H1 (cell line): ENCODE results near the gene PTGES3L. TPM values are rescaled to one million over a fixed set of nuclear protein-coding genes. Genes with fewer than 3 reads are reported as not detected.

Experiments used
- CTCF ChIA-PET: fragments of 300-600 bp; sonication (Branson Sonifier 250); formaldehyde crosslinking; loops from one replicate; lab custom pipeline; 2021; ENCODE audit not compliant: partially characterized antibody; lab: Charles Lee
- POLR2A ChIA-PET: fragments of 300-600 bp; sonication (Branson Sonifier 250); formaldehyde crosslinking; loops from one replicate; lab custom pipeline; 2021; ENCODE audit warnings: inconsistent platforms; ENCODE audit not compliant: partially characterized antibody; lab: Charles Lee
- DNase-seq, 2 experiments: peaks; one replicate each; pipeline versions ENCODE4 v3.0.0 to v3.0.0-alpha.2; 2010 to 2022; ENCODE audit warnings: low spot score in 2 of 2, low read depth in 1 of 2, mixed read lengths in 1 of 2
- FAIRE-seq: peaks from 2 replicates; lab custom pipeline; 2011; peaks lifted over from hg19 to GRCh38; lab: Jason Lieb, UNC
- H2AFZ ChIP-seq: 2 replicates; pipeline ENCODE4 v1.8.1; 2012; ENCODE audit warnings: low read length, inconsistent platforms
- H2AK5ac ChIP-seq: 2 replicates; pipeline ENCODE4 v1.6.1; 2013; ENCODE audit warnings: low read depth, low read length
- H2BK120ac ChIP-seq: replicated peaks from 2 replicates; pipeline ENCODE3; 2013; ENCODE audit warnings: low read depth, low read length, inconsistent platforms
- H2BK12ac ChIP-seq: 2 replicates; pipeline ENCODE4 v1.6.1; 2013; ENCODE audit warnings: low read depth, low read length
- H2BK15ac ChIP-seq: 2 replicates; pipeline ENCODE4 v1.6.1; 2013; ENCODE audit warnings: low read length
- H2BK20ac ChIP-seq: 2 replicates; pipeline ENCODE4 v1.6.1; 2013; ENCODE audit warnings: low read length
- H2BK5ac ChIP-seq: 2 replicates; pipeline ENCODE4 v1.6.1; 2013; ENCODE audit warnings: low read depth, low read length
- H3K14ac ChIP-seq: 2 replicates; pipeline ENCODE4 v1.6.1; 2013; ENCODE audit warnings: inconsistent platforms; ENCODE audit not compliant: insufficient read length
- H3K18ac ChIP-seq: 2 replicates; pipeline ENCODE4 v1.6.1; 2013; ENCODE audit warnings: low read length; ENCODE audit errors: extremely low read depth
- H3K23ac ChIP-seq: 2 replicates; pipeline ENCODE4 v1.6.1; 2013; ENCODE audit warnings: inconsistent platforms; ENCODE audit not compliant: insufficient read length
- H3K23me2 ChIP-seq: 2 replicates; pipeline ENCODE4 v1.6.1; 2013; ENCODE audit warnings: low read depth, low read length
- H3K27ac ChIP-seq: 2 replicates; pipeline ENCODE4 v1.6.1; 2011; ENCODE audit warnings: low read depth, low read length, inconsistent platforms
- H3K27me3 ChIP-seq, 4 experiments: replicated peaks in 1 of 4; 1 replicate in 1 of 4; 2 replicates in 3 of 4; pipeline versions ENCODE4 v1.6.1 to v1.8.1; 2011 to 2013; ENCODE audit warnings: low read length in 3 of 4, mild to moderate bottlenecking in 3 of 4, inconsistent platforms in 2 of 4, mixed read lengths in 2 of 4, moderate library complexity in 1 of 4; ENCODE audit not compliant: control insufficient read depth in 3 of 4, insufficient read depth in 3 of 4; ENCODE audit errors: extremely low read depth in 1 of 4
- H3K36me3 ChIP-seq, 4 experiments: 2 replicates each; pipeline versions ENCODE4 v1.6.1 to v1.8.1; 2011 to 2013; ENCODE audit warnings: mild to moderate bottlenecking in 4 of 4, low read length in 3 of 4, moderate library complexity in 2 of 4, control low read depth in 1 of 4, inconsistent platforms in 1 of 4; ENCODE audit not compliant: insufficient read depth in 4 of 4, control insufficient read depth in 2 of 4
- H3K4ac ChIP-seq: replicated peaks from 2 replicates; pipeline ENCODE3; 2013; ENCODE audit warnings: low read length, low read depth, mixed read lengths, inconsistent platforms; ENCODE audit not compliant: insufficient read length
- H3K4me1 ChIP-seq, 4 experiments: replicated peaks in 1 of 4; 1 replicate in 1 of 4; 2 replicates in 3 of 4; pipeline versions ENCODE4 v1.6.1 to v1.8.1; 2011 to 2013; ENCODE audit warnings: low read length in 3 of 4, inconsistent platforms in 2 of 4, mixed read lengths in 1 of 4; ENCODE audit not compliant: insufficient read depth in 4 of 4, control insufficient read depth in 3 of 4
- H3K4me2 ChIP-seq, 2 experiments: 2 replicates each; pipeline versions ENCODE4 v1.6.1 to v1.8.1; 2011 to 2013; ENCODE audit warnings: low read depth in 2 of 2, low read length in 2 of 2, control low read depth in 1 of 2, inconsistent platforms in 1 of 2, mild to moderate bottlenecking in 1 of 2; ENCODE audit not compliant: insufficient read depth in 1 of 2
- H3K4me3 ChIP-seq, 4 experiments: fragments of 200-600, 300-600 bp in 1 of 4; sonication (generic), shearing (Covaris generic), sonication (Bioruptor Twin) in 1 of 4; 2 replicates each; pipeline versions ENCODE4 v1.5.1 to v1.8.1; 2011 to 2016; ENCODE audit warnings: low read length in 4 of 4, low read depth in 3 of 4, control low read depth in 2 of 4, inconsistent platforms in 2 of 4, mild to moderate bottlenecking in 2 of 4, mixed read lengths in 1 of 4, moderate library complexity in 1 of 4; ENCODE audit not compliant: insufficient read depth in 2 of 4; ENCODE audit errors: extremely low read depth in 1 of 4
- H3K56ac ChIP-seq: replicated peaks from 2 replicates; pipeline ENCODE3; 2013; ENCODE audit warnings: low read depth, mild to moderate bottlenecking, mixed read lengths, low read length, inconsistent platforms; ENCODE audit not compliant: insufficient read length
- H3K79me1 ChIP-seq: 2 replicates; pipeline ENCODE4 v1.6.1; 2013; ENCODE audit warnings: low read depth, low read length, control low read depth
- H3K79me2 ChIP-seq, 2 experiments: 2 replicates each; pipeline versions ENCODE4 v1.6.1 to v1.8.1; 2012 to 2013; ENCODE audit warnings: low read length in 2 of 2, mild to moderate bottlenecking in 2 of 2, inconsistent platforms in 1 of 2; ENCODE audit not compliant: insufficient read depth in 2 of 2, control insufficient read depth in 1 of 2
- H3K9ac ChIP-seq, 4 experiments: replicated peaks in 1 of 4; 1 replicate in 1 of 4; 2 replicates in 3 of 4; pipeline versions ENCODE4 v1.6.1 to v1.8.1; 2011 to 2013; ENCODE audit warnings: low read depth in 3 of 4, low read length in 3 of 4, control low read depth in 2 of 4, mild to moderate bottlenecking in 2 of 4, moderate library complexity in 2 of 4, inconsistent platforms in 1 of 4; ENCODE audit errors: extremely low read depth in 1 of 4
- H3K9me3 ChIP-seq, 2 experiments: 2 replicates each; pipeline versions ENCODE4 v1.6.1 to v1.8.1; 2012 to 2013; ENCODE audit warnings: mild to moderate bottlenecking in 2 of 2, moderate library complexity in 2 of 2, control low read depth in 1 of 2, inconsistent platforms in 1 of 2, low read depth in 1 of 2, low read length in 1 of 2, mixed read lengths in 1 of 2; ENCODE audit not compliant: insufficient read depth in 2 of 2
- H4K20me1 ChIP-seq, 2 experiments: replicated peaks in 1 of 2; 2 replicates each; pipeline versions ENCODE3 to v1.8.1; 2011 to 2013; ENCODE audit warnings: inconsistent platforms in 2 of 2, low read length in 2 of 2, mild to moderate bottlenecking in 1 of 2; ENCODE audit not compliant: insufficient read depth in 2 of 2, control insufficient read depth in 1 of 2
- H4K5ac ChIP-seq: 2 replicates; pipeline ENCODE4 v1.6.1; 2013; ENCODE audit warnings: low read length, low read depth, mixed read lengths, inconsistent platforms; ENCODE audit not compliant: insufficient read length
- H4K8ac ChIP-seq: 2 replicates; pipeline ENCODE4 v1.8.0; 2013; ENCODE audit warnings: mild to moderate bottlenecking, moderate library complexity, low read length, inconsistent platforms; ENCODE audit not compliant: insufficient read depth; ENCODE audit errors: extremely low read depth
- H4K91ac ChIP-seq: replicated peaks from 2 replicates; pipeline ENCODE3; 2013; ENCODE audit warnings: low read length, mixed read lengths, inconsistent platforms; ENCODE audit not compliant: insufficient read length
- CBX5 ChIP-seq: fragments of 300-800, 300-1000 bp; sonication (generic); IDR thresholded peaks from 2 replicates; pipeline ENCODE4 v1.7.1; 2016; ENCODE audit warnings: antibody characterized with exemption, low read length, low read depth
- CREB1 ChIP-seq: IDR thresholded peaks from 2 replicates; pipeline ENCODE4 v1.6.1; 2012; ENCODE audit warnings: inconsistent platforms
- EZH2 ChIP-seq: fragments of 200-600 bp; sonication (generic); IDR thresholded peaks from 2 replicates; pipeline ENCODE4 v1.7.1; 2012; ENCODE audit warnings: low read depth, mild to moderate bottlenecking, moderate library complexity, low read length, inconsistent platforms; ENCODE audit not compliant: severe bottlenecking
- FOSL1 ChIP-seq: IDR thresholded peaks from 2 replicates; pipeline ENCODE4 v1.6.1; 2011; ENCODE audit warnings: mild to moderate bottlenecking, low read depth, low read length, moderate library complexity; ENCODE audit not compliant: insufficient read depth
- GABPA ChIP-seq: IDR thresholded peaks from 2 replicates; pipeline ENCODE4 v1.6.1; 2011; ENCODE audit warnings: mild to moderate bottlenecking, low read length, moderate library complexity, borderline replicate concordance; ENCODE audit not compliant: insufficient read depth
- HDAC6 ChIP-seq: IDR thresholded peaks from one replicate; pipeline ENCODE4 v1.7.1; 2012; ENCODE audit warnings: low read depth, mild to moderate bottlenecking, inconsistent platforms, low read length, moderate library complexity
- KDM1A ChIP-seq: fragments of 200-600, 300-600 bp; sonication (generic); IDR thresholded peaks from 2 replicates; pipeline ENCODE4 v1.7.1; 2016; ENCODE audit warnings: mild to moderate bottlenecking, low read length, borderline replicate concordance
- MAFK ChIP-seq: IDR thresholded peaks from 2 replicates; pipeline ENCODE4 v1.6.1; 2012; ENCODE audit warnings: low read depth, mild to moderate bottlenecking, improper control_type of control experiment, low read length
- NANOG ChIP-seq: IDR thresholded peaks from 2 replicates; pipeline ENCODE4 v1.6.1; 2011; ENCODE audit warnings: low read length, low read depth, mild to moderate bottlenecking, inconsistent platforms; ENCODE audit not compliant: insufficient read depth, poor library complexity, severe bottlenecking
- POU5F1 ChIP-seq: IDR thresholded peaks from 2 replicates; pipeline ENCODE4 v1.6.1; 2011; ENCODE audit warnings: low read depth, mild to moderate bottlenecking, low read length, moderate library complexity
- RXRA ChIP-seq: IDR thresholded peaks from 2 replicates; pipeline ENCODE4 v1.6.1; 2011; ENCODE audit warnings: low read depth, mild to moderate bottlenecking, low read length, moderate library complexity; ENCODE audit not compliant: insufficient read depth
- SP4 ChIP-seq: IDR thresholded peaks from 2 replicates; pipeline ENCODE4 v1.6.1; 2012; ENCODE audit warnings: low read length, inconsistent platforms
- WGBS, 2 experiments: shearing (Covaris generic) in 1 of 2; methylation state at CpG; one replicate each; pipeline versions ENCODE4 v1.1.6 to v1.1.7; 2013 to 2015; ENCODE audit warnings: low lambda C conversion rate in 2 of 2, mixed read lengths in 2 of 2, inconsistent platforms in 1 of 2, low coverage in 1 of 2, missing lambda C conversion rate in 1 of 2; ENCODE audit not compliant: insufficient replicate concordance in 2 of 2, insufficient coverage in 1 of 2, insufficient read length in 1 of 2; ENCODE audit errors: extremely low coverage in 1 of 2, missing lambda C conversion rate in 1 of 2; 5-methylcytosine and 5-hydroxymethylcytosine counted together
- polyA plus RNA-seq, 7 experiments: library from polyadenylated mRNA; depleted of rRNA in 3 of 7; stranded (reverse) in 5 of 7; unstranded in 2 of 7; fragments of >200 nt in 5 of 7; fragments of 200-250 nt in 2 of 7; gene quantifications; 1 replicate in 5 of 7; 2 replicates in 1 of 7; 4 replicates in 1 of 7; pipeline versions ENCODE4 v1.2.1 to v1.2.3, GENCODE V29; 2011 to 2013; ENCODE audit warnings: missing spikeins in 2 of 7, mixed read lengths in 2 of 7
- total RNA-seq: library from RNA; stranded (reverse); fragmentation: NEBNext Ultra II Directional; extraction: Animal tissue kit (Norgen Biotek cat#: 25700); gene quantifications from 2 replicates; pipeline ENCODE4 v1.2.1, GENCODE V29; 2021

PTGES3L gene
- total and polyA plus RNA-seq, 2 of the 8 experiments (the other 6 are each of a cell fraction or from before 2014, with no cell fraction given), result 3.0 to 3.6 TPM

GRCh38 chr17:42944211-42944610 lies 35.7 kb downstream of the PTGES3L start:
- H3K27ac ChIP-seq, result no peak overlapping the region
- H3K79me2 ChIP-seq, result no peaks in the 10 kb centered on the region
- H3K14ac ChIP-seq, result no peak overlapping the region
- no peak overlapping the region for H2AK5ac ChIP-seq
- no peak for FAIRE-seq
- ChIA-PET POLR2A (interaction anchor here (3.2 kb wide), 1 partner anchor 54 kb away, joined by 11 read pairs; the partner anchor contains the start of gene RPL27), CTCF (interaction anchor here (1.0 to 1.4 kb wide), 5 partner anchors 12 to 99 kb away, joined by 3 to 7 read pairs (median 4); no protein-coding TSS in a partner anchor)
- H3K18ac ChIP-seq, result no peak overlapping the region
- WGBS, 2 experiments, result 60 to 100% methylated on average over 1 to 3 of the region's 3 CpGs
- no peaks in the 10 kb centered on the region for H3K9me3 ChIP-seq
- no peak overlapping the region for H4K8ac ChIP-seq
- no peak overlapping the region for H2BK120ac ChIP-seq
- H3K79me1 ChIP-seq, result no peaks in the 10 kb centered on the region
- no peak overlapping the region for H4K91ac ChIP-seq
- DNase-seq, result no peak
- no peak overlapping the region for H2BK20ac ChIP-seq
- no peak overlapping the region for H3K56ac ChIP-seq
- no peak overlapping the region for H3K23ac ChIP-seq
- H2BK12ac ChIP-seq, result no peak overlapping the region
- H3K27me3 ChIP-seq, result no peaks in the 10 kb centered on the region
- H3K4me1 ChIP-seq, result no peaks in the 10 kb centered on the region
- no peak overlapping the region for H2BK5ac ChIP-seq
- H3K36me3 ChIP-seq, result no peaks in the 10 kb centered on the region; a peak in 2 of 8 replicates
- H4K5ac ChIP-seq, result no peak overlapping the region
- no peak overlapping the region for H3K4me3 ChIP-seq
- H2BK15ac ChIP-seq, result no peak overlapping the region
- H2AFZ ChIP-seq, result no peak overlapping the region
- no peaks in the 10 kb centered on the region for H4K20me1 ChIP-seq
- TF ChIP-seq EZH2 (no peak), SP4 (no peak), CBX5 (no peak), MAFK (no peak), KDM1A (no peak), CREB1 (no peak), RXRA (no peak), HDAC6 (no peak), GABPA (no peak), NANOG (no peak), FOSL1 (no peak), POU5F1 (no peak)
- TF ChIP-seq, all 59 proteins: peak for 0
- Histone ChIP-seq H3K9ac (no peak overlapping the region), H3K4me2 (no peak overlapping the region), H3K4ac (no peak overlapping the region), H3K23me2 (no peaks in the 10 kb centered on the region)
